Myometrial cell (primary cell): ENCODE results near the gene KRTAP19-8. TPM values are rescaled to one million over a fixed set of nuclear protein-coding genes. Genes with fewer than 3 reads are reported as not detected.

Experiments used
- total RNA-seq: library from RNA; depleted of rRNA; stranded (reverse); fragments of >200 nt; gene quantifications from 2 replicates; pipeline ENCODE4 v1.2.3, GENCODE V29; 2015

KRTAP19-8 gene
- total RNA-seq, result not detected in 2 replicates

GRCh38 chr21:31038376-31038775 lies at the start of gene KRTAP19-8:
Gene KRTAP19-8, minus strand, starts transcription at chr21:31038476. Its CDS starts 33 bp downstream, at chr21:31038443.

Other genes starting within 250 kb of the KRTAP19-8 start
- not detected in 2 replicates for gene KRTAP8-1, start 225.2 kb downstream of the KRTAP19-8 start, total RNA-seq
- not detected in 2 replicates for gene KRTAP7-1, start 208.7 kb downstream of the KRTAP19-8 start, total RNA-seq
- not detected in 2 replicates for gene KRTAP11-1, start 156.9 kb downstream of the KRTAP19-8 start, total RNA-seq